HG02938 (cell line): ENCODE data around the gene ASPG.

Experiments used
- ATAC-seq: cut with Tn5 transposase; IDR thresholded peaks from one replicate; pipeline ENCODE4 v1.9.1; 2021; ENCODE audit warnings: mild to moderate bottlenecking, moderate library complexity; ENCODE audit not compliant: unreplicated experiment

ASPG gene

DNA sequence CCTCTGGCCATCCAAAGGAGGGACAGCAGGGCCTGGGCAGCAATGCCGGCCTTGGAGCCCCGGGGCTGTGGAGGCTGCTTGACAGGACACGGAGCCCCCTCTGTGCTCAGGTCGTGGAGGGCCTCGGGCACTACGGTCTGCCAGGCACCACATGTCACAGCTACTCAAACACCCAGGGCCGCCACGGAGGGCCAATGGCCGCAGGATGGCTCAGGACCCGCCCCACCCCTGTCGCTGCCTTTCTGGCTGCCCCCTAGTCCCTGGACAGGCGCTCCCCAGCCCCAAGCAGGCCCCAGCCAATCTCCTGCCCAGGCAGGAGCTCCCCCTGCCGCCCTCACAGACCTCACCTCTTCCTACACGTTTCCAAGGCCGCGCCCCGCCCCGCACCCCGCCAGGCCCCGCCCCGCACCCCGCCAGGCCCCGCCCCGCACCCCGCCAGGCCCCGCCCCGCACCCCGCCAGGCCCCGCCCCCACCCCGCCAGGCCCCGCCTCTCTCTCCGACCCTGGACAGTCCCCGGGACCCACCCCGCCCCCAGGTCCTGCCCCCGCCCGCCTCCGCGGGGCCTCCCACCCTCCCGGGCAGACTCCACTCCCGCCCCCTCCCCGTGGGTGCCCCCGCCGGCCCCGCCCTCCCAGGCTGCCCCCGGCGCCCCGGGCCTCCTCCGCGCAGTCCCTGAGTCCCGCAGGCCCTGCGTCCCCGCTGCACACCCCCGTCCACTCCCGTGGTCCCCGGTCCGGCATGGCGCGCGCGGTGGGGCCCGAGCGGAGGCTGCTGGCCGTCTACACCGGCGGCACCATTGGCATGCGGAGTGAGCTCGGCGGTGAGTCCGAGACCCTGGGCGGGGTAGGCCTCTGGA, at the start of gene ASPG:
Gene ASPG (plus strand): TSS at position 669 of the 857 bp plus-strand sequence. CDS start 71 bp downstream, at position 740.
- no peak for ATAC-seq

- ATAC-seq: no peak
Measured at GRCh38 chr14:104036212-104036611, 49.3 kb upstream of the ASPG start.

GRCh38 chr14:104037074-104037473, 48.4 kb upstream of the ASPG start:
- ATAC-seq: no peak

- no peak for ATAC-seq
Measured at GRCh38 chr14:104037903-104038302, 47.6 kb upstream of the ASPG start.

DNA sequence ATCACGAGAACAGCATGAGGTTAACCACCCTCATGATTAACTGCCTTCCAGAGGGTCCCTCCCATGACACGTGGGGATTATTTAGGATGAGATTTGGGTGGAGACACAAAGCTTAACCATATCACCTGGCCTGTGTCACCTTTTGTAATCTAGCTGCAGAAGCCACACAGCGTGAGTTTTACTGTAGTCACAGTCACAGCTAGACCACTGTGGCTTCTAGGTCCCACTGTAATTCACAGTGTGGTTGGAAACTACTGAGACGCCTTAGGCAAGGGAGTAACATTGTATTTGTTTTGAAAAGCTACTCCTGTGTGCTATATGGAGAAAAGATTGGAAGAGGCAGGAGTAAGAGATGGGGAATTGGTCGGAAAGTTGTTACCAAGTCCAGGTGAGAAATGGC, 46.3 kb upstream of the ASPG start:
- no peak for ATAC-seq

GRCh38 chr14:104040539-104040938, 45.0 kb upstream of the ASPG start:
- no peak for ATAC-seq

DNA sequence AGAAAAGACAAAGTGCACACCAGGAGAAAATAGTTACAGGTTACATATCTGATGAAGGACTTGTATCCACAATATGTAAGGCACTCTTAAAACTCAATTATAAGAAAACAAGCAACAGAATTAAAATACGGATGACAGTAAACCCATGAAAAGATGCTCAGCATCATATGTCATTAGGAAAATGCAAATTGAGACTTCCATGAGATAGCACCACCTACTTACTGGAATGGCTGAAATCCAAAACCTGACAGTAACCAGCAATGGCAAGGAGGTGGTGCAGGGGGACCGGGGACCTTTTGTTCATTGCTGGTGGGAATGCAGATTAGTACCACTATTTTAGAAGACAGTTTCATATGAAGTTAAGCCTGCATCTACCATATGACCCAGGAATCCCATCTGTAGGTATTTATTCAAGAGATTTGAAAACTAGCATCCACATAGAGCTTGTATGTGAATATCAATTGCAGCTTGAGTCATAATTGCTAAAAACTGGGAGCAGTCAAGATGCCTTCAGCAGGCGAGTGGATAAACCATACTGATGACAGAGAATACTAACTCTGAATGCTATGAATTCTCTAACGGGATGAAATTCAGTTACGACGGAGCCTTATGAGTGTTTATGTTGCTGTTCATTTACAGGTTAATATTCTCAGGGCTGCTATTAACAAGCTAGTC, 43.9 kb upstream of the ASPG start:
- no peak for ATAC-seq

GRCh38 chr14:104044016-104044415, 41.5 kb upstream of the ASPG start:
- no peak for ATAC-seq

DNA sequence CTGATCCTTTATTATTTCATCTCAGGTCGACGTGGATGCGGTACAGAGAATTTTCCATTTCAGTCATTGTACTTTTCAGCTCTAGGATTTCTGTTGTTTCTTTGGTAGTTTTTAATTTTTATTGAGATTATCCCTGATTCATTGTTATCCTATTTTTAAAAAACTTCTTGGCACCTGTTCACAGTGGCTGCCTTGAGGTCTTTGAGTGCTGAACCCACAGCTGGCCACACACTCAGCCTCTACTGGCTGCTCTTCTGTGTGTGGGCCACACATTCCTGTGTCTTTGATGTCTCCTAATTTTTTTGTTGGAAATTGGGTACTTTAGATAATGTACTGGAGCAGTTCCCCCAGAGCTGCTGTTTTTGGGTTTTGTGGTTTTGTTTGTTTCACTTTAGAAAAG, 37.7 kb upstream of the ASPG start:
- ATAC-seq: no peak

GRCh38 chr14:104048758-104049507, 36.6 kb upstream of the ASPG start:
- ATAC-seq: no peak

GRCh38 chr14:104049576-104050240, 35.8 kb upstream of the ASPG start:
- no peak for ATAC-seq

DNA sequence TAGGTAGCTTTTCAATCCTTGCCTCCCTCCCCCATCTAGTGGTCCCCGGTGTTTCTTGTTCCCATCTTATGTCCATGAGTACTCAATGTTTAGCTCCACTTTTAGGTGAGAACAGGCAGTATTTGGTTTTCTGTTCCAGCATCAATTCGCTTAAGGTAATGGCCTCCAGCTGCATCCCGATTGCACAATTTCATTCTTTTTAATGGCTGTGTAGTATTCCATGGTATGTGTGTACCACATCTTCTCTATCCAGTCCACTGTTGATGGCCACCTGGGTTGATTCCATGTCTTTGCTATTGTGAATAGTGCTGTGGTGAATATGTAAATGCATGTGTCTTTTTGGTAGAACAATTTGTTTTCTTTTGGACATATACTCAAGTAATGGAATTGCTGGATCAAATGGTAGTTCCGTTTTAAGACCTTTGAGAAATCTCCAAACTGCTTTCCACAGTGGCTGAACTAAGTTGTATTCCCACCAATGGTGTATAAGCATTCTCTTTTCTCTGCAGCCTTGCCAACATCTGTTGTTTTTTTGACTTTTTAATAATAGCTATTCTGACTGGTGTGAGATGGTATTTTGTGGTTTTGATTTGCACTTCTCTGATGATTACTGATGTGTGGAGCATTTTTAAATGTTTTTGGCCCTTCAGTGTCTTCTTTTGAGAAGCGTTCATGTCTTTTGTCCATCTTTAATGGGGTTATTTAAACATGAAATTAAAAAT, 34.2 kb upstream of the ASPG start:
- ATAC-seq: no peak

DNA sequence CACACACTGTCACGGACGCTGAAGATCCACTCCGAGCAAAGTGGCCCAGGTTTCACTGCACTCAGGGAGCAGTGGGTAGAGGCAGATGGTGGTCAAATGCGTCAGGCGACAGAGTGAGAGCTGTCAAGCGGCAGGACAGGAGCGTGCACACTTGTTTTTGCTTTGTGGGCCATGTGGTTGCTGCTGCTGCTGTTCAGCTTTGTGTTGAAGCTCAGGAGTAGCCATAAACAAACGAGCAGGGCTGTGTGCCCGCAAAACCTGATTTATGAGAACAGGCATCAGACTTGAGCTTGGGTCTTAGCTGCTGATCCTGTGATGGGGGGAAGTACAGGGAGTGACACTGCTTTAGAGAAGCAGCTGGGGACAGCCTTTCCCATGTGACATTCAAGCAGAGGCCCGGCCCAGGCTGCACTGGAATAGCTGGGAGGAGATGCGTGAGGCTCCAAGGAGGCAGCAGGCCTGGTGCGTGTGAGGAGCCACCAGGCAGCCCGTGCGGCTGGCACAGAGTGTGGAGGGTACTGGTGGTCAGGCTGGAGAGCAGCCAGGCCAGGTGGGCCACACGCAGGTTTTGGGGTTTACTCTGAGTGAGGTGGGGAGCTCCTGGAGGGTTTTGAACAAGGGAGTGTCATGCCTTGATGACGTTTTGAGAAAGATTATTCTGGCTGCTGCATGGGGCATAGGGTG, 31.1 kb upstream of the ASPG start:
- ATAC-seq: no peak

- no peak for ATAC-seq
Measured at GRCh38 chr14:104062281-104062680, 23.2 kb upstream of the ASPG start.

- no peak for ATAC-seq
Measured at GRCh38 chr14:104064003-104064402, 21.5 kb upstream of the ASPG start.

GRCh38 chr14:104066279-104066678, 19.2 kb upstream of the ASPG start:
- no peak for ATAC-seq

DNA sequence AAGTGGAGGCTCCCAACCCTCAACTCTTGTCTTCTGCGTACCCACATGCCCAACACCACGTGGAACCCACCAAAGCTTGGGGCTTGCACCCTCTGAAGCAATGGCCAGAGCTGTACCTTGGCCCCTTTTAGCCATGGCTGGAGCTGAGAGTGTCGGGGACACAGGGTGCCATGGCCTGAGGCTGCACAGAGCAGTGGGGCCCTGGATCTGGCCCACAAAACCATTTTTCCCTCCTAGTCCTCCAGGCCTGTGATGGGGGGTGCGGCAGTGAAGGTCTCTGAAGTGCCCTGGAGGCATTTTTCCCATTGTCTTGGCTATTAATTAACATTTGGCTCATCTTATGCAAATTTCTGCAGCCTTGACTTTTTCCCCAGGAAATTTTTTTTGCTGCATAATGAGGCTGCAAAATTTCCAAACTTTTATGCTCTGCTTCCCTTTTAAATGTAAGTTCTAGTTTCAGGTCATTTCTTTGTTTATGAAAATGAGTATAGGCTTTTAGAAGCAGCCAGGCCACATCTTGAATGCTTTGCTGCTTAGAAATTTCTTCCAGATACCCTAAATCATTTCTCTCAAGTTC, 18.7 kb upstream of the ASPG start:
- ATAC-seq: no peak

GRCh38 chr14:104069541-104069940, 16.0 kb upstream of the ASPG start:
- ATAC-seq: no peak

GRCh38 chr14:104072586-104072985, 12.9 kb upstream of the ASPG start:
- ATAC-seq: no peak
